Fibroblast of pulmonary artery (primary cell): Measurements from ENCODE around the gene COL7A1.
"Not testable (repeated sequence)": the region's sequence is repeated elsewhere in the genome, so short reads cannot be mapped to it uniquely, and the experiment has no call there.

ENCODE experiments used
- DNase-seq: peaks from one replicate; pipeline ENCODE4 v3.0.0-alpha.2; 2010; ENCODE audit warnings: low read depth
- H3K4me3 ChIP-seq: replicated peaks from 2 replicates; pipeline ENCODE4 v1.5.1; 2011; ENCODE audit warnings: low read depth, mild to moderate bottlenecking, control low read depth, low read length, moderate library complexity
- CTCF ChIP-seq: IDR thresholded peaks from 2 replicates; pipeline ENCODE4 v1.5.1; 2011; ENCODE audit warnings: mild to moderate bottlenecking, control low read depth, low read length, inconsistent platforms; ENCODE audit errors: missing control alignments

Gene COL7A1

GRCh38 chr3:48536785-48537184 lies 58.3 kb downstream of the COL7A1 start:
- H3K4me3 ChIP-seq = no peak overlapping the region
- no peak for DNase-seq
- TF ChIP-seq CTCF = no peak

DNA sequence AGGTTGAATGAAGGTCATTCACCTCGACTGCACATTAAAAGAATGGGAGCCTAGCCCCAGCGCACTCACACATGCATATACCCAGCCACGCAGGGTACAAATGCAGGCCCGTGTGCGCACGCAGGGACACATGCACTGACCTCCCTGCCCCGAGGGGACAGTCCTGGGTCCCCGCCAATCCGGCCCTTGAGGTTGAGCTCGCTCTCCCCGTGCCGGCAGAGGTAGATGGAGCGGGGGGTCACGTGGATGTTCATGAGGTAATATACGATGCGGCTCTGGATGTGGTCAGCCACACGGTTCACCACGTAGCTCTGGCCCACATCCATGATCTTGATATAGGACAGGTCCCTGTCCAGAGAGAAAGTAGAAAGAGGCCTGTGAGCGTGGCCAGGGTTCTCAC lies 59.0 kb downstream of the COL7A1 start:
- DNase-seq = no peak
- H3K4me3 ChIP-seq = no peak overlapping the region
- no peak for TF ChIP-seq CTCF

DNA sequence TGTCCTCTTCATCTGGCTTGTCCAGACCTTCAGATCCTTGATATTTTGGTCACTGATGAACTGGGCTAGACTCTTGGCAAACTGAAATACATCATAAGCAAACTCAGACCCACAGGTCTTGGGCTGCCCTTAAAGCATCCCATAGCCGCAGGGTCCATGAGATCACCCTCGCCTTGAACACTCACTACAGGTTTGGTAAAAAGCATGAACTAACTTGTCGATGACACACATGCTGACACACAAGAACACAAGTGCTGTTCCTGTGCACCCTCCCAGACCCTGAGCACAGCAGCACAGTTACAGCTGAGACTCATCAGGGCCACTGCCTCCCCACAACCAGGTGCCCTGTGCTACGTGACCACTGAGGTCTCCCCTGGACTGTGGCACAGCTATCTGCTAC lies 59.6 kb downstream of the COL7A1 start:
- no peak overlapping the region for H3K4me3 ChIP-seq
- no peak for DNase-seq
- no peak for TF ChIP-seq CTCF

DNA sequence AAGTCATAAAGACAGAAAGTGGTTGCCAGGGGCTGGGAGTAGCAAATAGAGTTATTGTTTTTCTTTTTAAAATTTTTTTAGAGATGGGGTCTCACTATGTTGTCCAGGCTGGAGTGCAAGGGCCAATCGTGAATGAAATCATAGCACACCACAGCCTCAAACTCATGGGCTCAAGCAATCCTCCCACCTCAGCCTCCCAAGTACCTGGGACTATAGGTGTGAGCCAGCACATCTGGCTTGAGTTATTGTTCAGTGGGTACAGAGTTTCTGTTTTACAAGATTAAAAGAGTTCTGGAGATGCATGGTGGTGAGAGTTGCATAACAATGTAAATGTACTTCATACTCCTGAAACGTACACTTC lies 62.2 kb downstream of the COL7A1 start:
- no peak overlapping the region for H3K4me3 ChIP-seq
- no peak for TF ChIP-seq CTCF
- no peak for DNase-seq

GRCh38 chr3:48532271-48532976 lies 62.7 kb downstream of the COL7A1 start:
- no peak for TF ChIP-seq CTCF
- H3K4me3 ChIP-seq = no peak overlapping the region
- peak; percentile 7 for DNase-seq

GRCh38 chr3:48530701-48531100 lies 64.4 kb downstream of the COL7A1 start:
- not testable (repeated sequence) for H3K4me3 ChIP-seq, DNase-seq

- no peak overlapping the region for H3K4me3 ChIP-seq
- TF ChIP-seq CTCF = no peak
- DNase-seq = peak; percentile 18
Observed at GRCh38 chr3:48528754-48529153, 66.4 kb downstream of the COL7A1 start.
